GM19043 (cell line): ENCODE measurements around the gene ARG1.
"Not testable (repeated sequence)": the region's sequence is repeated elsewhere in the genome, so short reads cannot be mapped to it uniquely, and the experiment has no call there.

Experiments used
- ATAC-seq: cut with Tn5 transposase; IDR thresholded peaks from one replicate; pipeline ENCODE4 v1.9.1; 2021; ENCODE audit warnings: low read depth; ENCODE audit not compliant: unreplicated experiment

Gene ARG1

DNA sequence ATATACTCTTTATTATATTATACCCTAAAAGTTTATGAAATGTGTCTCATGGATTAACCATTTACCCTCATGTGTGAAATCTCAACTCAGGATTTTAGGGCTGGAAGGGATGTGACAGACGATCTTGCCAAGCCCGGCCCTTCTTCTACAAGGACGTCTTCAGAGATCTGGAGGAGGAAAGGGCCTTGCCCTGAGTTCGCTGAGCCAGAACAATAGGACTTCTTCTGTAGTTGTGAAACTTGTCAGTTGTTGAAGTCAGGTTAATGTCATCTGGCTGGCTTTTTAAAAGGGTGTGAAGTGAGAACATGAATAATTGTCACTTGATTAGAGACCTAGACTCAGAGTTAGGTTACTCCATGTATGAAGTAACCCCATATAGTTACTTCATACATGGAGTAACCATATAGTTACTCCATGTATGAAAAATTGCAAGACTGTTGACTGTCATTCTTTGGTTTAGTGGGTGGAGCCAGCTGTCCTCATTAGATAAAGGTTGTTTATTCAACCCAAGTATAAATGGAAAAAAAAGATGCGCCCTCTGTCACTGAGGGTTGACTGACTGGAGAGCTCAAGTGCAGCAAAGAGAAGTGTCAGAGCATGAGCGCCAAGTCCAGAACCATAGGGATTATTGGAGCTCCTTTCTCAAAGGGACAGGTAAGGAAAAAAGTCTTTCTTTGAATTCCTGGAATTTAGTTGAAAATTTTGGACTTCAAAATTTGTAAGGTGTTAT lies at the start of gene ARG1:
Gene ARG1, plus strand, starts transcription at position 541 of the 730 bp plus-strand sequence. Its CDS starts 57 bp downstream, at position 598.
- ATAC-seq = no peak

DNA sequence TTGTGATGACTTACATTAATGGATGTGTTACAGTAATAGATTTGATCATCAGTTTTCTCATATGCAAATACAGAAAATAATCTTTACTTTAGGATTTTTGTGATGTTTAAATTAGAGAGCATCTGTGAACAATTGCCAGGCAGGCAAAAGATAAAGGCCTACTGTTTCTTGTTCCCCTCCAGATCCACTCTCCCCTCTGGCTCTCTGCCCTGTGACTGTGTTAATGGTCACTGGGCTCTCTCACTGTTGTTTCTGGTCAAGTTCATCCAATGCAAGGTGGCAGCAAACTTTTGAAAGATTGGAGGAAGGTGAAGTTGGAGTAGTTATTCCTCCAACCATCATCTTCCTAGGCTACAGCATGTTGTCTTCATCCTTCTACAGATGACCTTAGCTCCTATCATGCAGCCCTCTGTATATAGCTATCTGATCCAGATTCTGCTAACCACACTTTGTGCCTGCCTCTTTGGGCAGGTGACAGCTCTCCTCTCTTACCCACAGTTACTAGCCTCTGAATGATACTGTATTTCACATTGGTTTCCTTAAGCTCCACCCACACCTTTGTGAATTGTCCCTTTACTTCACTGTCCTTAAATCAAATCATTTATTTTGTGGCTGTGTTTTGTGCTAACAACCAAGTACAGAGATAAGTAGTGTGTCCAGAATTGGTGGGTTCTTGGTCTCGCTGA lies 48.9 kb upstream of the ARG1 start:
- ATAC-seq = no peak

DNA sequence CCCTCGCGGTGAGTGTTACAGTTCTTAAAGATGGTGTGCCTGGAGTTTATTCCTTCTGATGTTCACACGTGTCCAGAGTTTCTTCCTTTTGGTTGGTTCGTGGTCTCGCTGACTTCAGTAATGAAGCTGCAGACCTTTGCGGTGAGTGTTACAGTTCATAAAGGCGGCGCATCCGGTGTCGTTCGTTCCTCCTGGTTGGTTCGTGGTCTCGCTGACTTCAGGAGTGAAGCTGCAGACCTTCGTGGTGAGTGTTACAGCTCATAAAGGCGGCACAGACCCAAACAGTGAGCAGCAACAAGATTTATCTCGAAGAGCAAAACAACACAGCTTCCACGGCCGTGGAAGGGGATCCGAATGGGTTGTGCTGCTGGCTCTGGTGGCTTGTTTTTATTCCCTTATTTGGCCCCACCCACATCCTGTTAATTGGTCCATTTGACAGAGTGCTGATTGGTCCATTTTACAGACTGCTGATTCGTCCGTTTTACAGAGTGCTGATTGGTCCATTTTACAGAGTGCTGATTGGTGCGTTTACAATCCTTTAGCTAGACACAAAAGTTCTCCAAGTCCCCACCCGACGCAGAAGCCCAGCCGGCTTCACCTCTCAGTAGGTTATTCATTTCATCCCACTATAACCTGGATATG lies 48.2 kb upstream of the ARG1 start:
- ATAC-seq = no peak

DNA sequence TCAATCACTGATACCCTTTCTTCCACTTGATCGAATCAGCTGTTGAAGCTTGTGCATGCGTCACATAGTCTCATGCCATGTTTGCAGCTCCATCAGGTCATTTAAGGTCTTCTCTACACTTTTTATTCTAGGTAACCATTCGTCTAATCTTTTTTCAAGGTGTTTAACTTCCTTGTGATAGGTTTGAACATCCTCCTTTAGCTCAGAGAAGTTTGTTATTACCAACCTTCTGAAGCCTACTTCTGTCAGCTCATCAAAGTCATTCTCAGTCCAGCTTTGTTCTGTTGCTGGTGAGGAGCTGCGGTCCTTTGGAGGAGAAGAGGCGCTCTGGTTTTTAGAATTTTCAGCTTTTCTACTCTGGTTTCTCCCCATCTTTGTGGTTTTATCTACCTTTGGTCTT lies 42.1 kb upstream of the ARG1 start:
- ATAC-seq = not testable (repeated sequence)

DNA sequence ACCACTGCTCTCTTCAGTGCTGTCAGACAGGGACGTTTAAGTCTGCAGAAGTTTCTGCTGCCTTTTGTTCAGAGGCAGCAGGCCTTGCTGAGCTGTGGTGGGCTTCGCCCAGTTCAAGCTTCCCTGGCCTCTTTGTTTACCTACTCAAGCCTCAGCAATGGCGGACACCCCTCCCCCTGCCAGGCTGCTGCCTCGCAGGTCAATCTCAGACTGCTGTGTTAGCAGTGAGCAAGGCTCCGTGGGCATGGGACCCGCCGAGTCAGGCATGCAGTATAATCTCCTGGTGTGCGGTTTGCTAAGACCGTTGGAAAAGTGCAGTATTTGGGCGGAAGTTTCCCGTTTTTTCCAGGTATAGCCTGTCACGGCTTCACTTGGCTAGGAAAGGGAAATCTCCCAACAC lies 41.3 kb upstream of the ARG1 start:
- ATAC-seq = not testable (repeated sequence)

DNA sequence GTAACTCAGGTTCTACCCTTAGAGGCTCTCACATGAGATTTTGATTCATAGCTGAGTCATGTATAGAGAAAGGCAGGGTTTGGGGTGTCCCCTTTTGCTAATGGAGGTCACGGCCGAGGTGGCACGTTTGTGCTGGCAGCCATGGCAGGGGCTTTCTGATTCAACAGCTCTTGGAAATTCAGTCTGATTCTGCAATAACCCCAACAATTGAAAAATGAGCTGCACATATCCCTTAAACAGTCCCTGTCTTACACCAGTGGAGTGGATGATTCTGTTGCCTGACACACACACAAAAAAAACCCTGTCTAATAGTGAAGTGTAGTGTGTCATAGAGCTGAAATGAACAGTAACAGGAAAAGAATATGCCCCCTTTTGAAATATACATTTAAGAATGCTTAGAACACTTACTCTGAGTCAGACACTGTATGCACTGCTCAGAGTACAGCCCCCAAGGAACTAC lies 40.4 kb upstream of the ARG1 start:
- ATAC-seq = peak; percentile 68

DNA sequence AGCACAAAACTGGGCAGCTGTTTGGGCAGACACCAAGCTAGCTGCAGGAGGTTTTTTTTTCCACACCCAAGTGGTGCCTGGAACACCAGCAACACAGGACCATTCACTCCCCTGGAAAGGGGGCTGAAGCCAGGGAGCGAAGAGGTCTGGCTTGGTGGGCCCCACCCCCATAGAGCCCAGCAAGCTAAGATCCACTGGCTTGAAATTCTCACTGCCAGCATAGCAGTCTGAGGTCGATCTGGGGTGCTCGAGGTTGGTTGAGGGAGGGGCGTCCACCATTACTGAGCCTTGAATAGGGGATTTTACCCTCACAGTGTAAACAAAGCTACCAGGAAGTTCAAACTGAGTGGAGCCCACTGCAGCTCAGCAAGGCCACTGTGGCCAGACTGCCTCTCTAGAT lies 34.4 kb upstream of the ARG1 start:
- ATAC-seq = not testable (repeated sequence)

DNA sequence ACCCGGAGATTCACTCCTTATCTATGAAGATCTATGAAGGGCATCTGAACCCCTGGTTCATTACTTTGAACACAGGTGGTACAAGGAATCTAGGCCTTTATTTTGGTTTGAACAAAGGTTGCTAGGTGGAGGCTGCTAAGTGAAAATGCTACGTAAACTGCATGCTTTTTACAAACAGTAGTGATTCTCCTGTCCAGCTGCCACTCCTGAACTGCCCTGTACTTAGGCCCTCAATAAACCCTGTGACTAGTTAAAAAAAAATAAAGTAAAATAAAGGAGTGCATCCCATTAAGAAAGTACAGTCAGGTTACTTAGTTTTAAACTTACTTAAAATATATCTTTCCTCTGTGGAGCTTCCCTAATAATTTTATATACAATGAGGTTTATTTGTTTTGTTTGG lies 27.7 kb upstream of the ARG1 start:
- ATAC-seq = no peak

DNA sequence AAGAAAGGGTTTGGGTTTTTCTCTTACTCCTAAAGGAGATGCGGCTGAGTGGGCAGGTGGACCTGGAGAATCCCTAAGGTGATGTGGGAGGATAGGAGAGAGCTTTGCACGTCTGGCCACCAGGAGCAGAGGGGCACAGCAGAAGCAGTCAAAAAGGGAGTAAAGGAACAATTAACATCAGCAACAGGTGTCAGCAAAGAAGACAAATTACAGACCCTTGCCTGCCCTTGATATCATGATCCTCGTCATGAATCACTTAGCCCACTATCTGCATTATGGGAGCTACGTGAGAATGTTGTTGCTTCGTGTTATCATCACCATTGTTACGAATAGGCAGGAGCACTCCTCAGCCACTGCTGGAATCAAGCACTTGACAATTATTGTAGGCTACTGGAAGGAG lies 25.5 kb upstream of the ARG1 start:
- ATAC-seq = no peak

DNA sequence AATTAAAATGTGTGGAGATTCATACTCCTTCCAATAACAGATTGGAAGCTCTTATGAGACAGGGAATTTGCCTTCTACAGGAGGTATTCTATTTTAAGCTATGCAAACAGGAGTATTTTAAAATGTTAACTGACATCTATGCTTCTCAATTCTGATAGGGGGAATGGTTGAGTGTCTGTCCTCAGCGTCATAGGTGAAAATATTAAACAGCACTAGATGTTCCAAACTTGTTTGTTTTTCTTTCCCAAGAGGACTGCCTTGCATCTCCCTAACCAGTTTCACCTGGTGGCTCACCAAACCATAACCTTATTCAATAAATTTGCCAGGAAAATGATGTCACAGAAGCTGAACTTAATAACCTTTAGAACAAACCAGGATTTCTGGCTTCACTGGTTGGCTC lies 24.6 kb upstream of the ARG1 start:
- ATAC-seq = no peak

DNA sequence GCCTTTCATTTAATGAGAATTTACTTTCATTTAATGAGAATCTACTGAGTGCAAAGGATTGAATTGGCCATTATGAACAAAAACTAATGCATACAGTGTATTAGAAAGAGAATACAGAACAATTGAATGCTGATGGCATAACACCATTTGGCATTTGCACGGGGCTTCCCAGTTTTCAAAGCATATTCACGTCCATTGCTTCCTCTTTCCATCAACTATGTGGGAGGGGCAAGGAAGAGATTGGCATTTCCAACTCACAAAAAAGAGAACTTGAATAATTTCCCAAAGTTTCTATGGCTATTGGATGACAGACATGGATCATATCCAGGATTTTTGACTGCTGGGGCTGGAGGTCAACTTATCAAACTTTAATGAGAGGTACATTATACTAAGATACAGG lies 23.2 kb upstream of the ARG1 start:
- no peak for ATAC-seq

DNA sequence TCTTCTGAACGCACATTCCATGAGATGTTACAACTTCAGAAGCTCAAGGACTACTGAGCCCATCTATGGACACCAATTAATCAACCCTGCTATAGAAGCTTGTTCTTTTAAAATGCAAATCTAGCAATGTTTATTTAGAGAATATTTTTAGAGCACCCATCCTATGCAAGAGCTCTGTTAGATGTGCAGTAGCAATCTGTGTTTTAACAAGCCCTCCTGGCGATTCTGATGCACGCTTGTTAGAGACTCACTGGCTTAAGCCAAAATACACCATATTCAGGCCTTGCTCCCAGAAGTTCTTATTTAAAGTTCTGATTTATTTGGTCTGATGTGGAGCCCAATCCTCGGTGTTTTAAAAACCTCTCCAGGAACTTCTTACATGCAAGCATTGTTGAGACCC lies 21.1 kb upstream of the ARG1 start:
- no peak for ATAC-seq

DNA sequence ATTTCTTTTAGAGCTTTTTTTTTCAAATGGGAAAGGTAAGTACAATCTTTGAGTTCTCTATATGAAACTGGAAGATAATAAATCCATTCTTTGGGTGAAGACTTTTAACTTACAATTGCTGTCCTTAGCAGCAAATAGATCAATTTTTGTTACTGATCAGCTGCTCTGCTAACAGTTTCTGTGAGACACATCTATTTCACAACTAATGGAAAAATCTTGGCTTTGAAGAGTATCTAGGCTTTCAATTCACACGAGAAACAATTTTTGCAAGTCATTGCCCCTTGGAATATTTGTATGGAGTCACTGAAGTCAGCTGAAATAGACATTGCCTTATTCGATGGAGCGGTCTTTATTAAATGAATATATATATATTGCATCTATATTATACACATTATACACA lies 20.5 kb upstream of the ARG1 start:
- no peak for ATAC-seq

DNA sequence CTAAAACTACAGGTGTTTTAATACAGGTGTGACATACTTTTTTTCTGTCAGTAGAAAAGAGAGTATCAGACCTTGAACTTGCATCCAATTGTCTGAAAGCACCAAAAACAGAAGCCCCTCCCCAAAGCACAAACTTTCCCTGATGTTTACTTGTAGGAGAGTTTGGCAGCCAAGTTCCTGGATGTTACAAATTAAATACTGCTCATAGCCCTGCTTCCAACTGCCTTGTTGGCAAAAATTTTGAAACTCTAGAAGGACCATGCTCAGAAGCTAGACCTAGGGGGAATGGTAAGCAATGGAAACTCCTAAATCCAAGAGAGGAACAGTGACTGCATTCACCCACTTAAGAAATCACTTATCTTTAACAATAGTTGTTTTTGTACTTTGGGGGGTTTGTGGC lies 17.0 kb upstream of the ARG1 start:
- ATAC-seq = no peak

DNA sequence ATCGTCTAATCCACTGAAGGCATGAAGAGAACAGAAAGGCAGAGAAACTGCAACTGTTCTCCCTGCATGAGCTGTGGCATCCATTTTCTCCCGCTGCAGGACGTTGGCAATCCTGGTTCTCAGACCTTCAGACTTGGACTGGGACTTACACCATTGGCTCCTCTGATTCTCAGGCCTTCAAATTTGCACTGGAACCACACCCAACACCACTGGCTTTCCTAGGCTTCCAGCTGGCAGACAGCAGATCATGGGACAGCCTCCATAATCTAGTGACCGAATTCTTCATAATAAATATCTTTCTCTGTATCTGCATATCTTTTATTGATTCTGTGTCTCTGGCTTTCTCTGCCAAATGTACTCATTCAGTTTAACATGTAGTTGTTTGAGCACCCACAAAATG lies 14.1 kb upstream of the ARG1 start:
- ATAC-seq = no peak

DNA sequence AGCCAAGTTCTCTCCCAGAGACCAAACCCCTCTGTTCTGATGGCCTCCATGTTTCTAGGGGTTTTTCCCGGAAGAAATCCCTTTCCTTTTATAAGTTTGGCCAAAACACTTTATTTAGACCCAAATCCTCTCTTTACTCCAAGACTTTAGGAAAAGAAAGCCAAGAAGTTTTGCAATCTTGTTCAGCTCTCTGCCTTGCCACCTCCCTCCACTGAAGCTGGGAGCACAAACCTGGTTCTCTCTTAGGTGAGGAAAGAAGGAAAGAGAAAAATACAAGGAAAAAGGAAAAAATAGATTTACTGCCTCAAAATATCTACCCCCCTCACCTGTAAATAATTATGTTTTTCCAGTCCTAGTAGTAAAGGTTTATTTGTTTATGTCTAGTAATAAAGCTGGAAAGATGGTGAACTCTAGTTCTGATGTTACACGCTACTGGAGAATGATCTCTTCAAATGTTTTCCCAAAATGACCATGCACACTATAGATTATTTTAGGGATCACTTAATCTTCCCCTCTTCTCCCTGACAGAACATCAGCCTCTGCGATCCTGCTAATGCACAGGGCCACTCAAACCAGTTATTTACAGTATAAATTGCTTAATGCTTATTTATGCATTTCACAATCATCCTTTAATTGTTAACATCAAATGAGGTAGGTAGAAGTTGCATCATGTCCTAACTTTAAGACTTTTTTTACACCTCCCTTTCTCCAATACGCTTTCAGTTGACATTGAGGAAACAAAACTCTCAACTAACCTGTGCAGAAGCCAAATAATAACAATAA lies 10.9 kb upstream of the ARG1 start:
- no peak for ATAC-seq

DNA sequence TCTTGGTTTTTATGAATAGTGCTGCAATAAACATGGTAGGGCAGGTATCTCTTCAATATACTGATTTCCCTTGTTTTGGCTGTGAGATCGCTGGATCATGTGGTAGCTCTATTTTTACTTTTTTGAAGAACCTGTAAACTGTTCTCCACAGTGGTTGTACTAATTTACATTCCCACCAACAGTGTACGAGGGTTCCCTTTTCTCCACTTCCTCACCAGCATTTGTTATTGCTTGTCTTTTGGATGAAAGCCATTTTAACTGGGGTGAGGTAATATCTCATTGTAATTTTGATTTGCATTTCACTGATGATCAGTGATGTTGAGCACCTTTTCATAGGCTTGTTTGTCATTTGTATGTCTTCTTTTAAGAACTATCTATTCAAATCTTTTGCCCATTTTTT lies 8.0 kb upstream of the ARG1 start:
- ATAC-seq = no peak

DNA sequence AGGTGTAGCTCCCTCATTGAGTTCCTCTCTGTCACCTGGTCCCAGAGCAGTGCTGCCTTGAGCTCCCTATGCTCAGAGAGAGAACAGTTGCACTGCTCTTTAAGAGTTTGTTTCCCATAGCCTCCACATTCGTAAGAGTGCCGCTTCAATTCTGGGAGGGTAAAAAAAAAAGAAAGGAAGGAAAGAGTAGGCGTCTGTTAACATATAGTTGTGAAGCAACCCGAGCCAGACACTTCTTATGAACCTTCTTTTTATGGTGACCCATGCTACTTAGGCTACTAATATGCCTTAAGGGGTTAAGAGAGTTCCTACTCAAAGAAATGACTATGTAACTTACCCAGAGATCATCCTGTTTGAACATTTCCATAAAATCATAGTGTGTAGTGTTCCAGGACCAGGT lies 4.3 kb upstream of the ARG1 start:
- ATAC-seq = no peak

DNA sequence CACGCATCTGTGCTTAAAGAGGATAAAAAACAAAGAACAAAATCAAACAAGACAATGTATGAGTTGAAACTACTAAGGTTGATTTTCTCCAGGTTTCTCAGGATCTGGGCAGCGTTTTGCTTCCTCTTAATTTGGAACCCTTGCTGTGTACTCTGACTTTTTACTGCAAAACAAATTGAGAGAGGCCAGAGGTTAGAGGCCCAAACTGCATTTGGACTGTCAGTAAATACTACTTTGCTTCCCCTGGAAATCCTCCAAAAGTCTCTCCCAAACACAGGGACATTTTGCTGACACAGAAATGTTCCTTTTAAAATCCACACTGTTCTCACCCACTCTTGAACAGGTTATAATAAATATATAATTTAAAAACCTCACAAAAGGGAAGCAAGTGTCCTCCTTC lies 1.1 kb downstream of the ARG1 start:
- no peak for ATAC-seq

DNA sequence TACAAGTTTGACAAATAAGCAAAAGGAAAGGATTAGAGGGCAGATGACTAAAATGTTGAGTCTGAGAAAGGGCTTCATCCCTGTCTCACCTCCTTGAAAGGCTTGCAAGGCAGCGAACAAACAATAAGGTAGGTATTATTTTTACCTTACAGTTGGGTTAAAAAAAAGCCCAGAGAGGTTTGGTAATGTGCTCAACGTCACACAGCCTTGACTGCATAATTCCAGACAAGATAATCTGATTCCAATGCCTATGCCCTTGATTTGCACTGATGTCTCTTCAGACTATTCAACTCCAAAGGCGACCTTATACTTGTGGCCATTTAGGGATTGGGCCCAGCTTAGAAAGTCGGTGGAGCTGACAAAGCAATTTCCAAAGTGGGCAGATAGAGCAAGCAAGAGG lies 1.7 kb downstream of the ARG1 start:
- no peak for ATAC-seq

DNA sequence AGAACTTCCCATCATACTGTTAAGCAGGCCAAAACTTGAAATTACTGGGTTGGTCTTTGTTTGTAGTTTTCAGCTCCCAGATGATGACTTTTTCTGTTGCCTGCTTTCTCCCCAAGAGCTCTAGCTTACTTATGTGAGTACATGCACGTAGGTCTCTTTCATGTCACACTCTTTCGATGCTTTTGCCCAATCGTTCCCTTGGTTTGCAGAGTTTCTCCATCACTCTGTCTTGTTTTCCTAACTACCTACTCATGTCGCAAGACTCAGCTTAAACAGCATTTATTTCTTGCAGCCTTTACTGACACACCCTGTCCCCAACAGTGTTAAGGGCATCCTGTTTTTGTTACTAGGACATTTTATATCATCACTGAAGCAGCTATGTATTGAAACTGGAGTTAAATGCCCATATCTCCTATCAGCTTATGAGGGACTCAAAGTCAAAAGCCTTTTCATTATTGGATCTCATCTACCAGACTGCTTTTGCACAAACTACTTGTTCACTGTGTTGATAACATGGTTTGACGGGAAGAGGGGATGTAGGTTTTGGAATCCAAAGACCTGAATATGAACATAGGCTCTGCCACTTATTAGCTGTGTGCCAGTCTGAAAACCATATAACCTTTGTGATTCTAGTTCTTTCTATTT lies 2.9 kb downstream of the ARG1 start:
- no peak for ATAC-seq
